ENCODE measurements around the gene PITPNB.

The PITPNB gene

GRCh38 chr22:27906241-27906640 is 12.8 kb downstream of the PITPNB start:
- H3K9ac ChIP-seq (ENCODE audit: insufficient read length, low read depth): no peak overlapping the region
- no peak for TF ChIP-seq YY1 (IDR thresholded peaks at IDR 0.05; ENCODE audit: insufficient read depth, insufficient read length)
- no peak for TF ChIP-seq SUZ12 (IDR thresholded peaks at IDR 0.05; ENCODE audit: extremely low read depth, insufficient read depth, insufficient read length)
- TF ChIP-seq ZNF274 (IDR thresholded peaks at IDR 0.05; ENCODE audit: low read depth, low read length): no peak
- H3K9me3 ChIP-seq (ENCODE audit: insufficient read depth, low read length): no peaks in the 10 kb centered on the region
- H3K36me3 ChIP-seq (ENCODE audit: insufficient read depth, insufficient read length, low read length): peaks cover 48% of the 10 kb centered on the region
- H3K27me3 ChIP-seq (ENCODE audit: insufficient read depth, insufficient read length): no peaks in the 10 kb centered on the region
- no peak overlapping the region for H3K4me3 ChIP-seq (ENCODE audit: insufficient read length, low read depth)
- DNase-seq (ENCODE audit: low read depth, low spot score): no peak
- H3K4me1 ChIP-seq (ENCODE audit: insufficient read depth, insufficient read length): no peaks in the 10 kb centered on the region

GRCh38 chr22:27905653-27906052 is 13.4 kb downstream of the PITPNB start:
- TF ChIP-seq YY1 (IDR thresholded peaks at IDR 0.05; ENCODE audit: insufficient read depth, insufficient read length) (no peak), ZNF274 (IDR thresholded peaks at IDR 0.05; ENCODE audit: low read depth, low read length) (no peak), SUZ12 (IDR thresholded peaks at IDR 0.05; ENCODE audit: extremely low read depth, insufficient read depth, insufficient read length) (no peak)
- Histone ChIP-seq H3K36me3 (ENCODE audit: insufficient read depth, insufficient read length, low read length) (peaks cover 48% of the 10 kb centered on the region), H3K4me1 (ENCODE audit: insufficient read depth, insufficient read length) (no peaks in the 10 kb centered on the region), H3K9ac (ENCODE audit: insufficient read length, low read depth) (no peak overlapping the region), H3K27me3 (ENCODE audit: insufficient read depth, insufficient read length) (no peaks in the 10 kb centered on the region), H3K9me3 (ENCODE audit: insufficient read depth, low read length) (no peaks in the 10 kb centered on the region), H3K4me3 (ENCODE audit: insufficient read length, low read depth) (no peak overlapping the region)
- DNase-seq (ENCODE audit: low read depth, low spot score): no peak

- no peak for DNase-seq (ENCODE audit: low read depth, low spot score)
- Histone ChIP-seq H3K9ac (ENCODE audit: insufficient read length, low read depth) (no peak overlapping the region), H3K36me3 (ENCODE audit: insufficient read depth, insufficient read length, low read length) (peaks cover 46% of the 10 kb centered on the region), H3K4me1 (ENCODE audit: insufficient read depth, insufficient read length) (no peaks in the 10 kb centered on the region), H3K27me3 (ENCODE audit: insufficient read depth, insufficient read length) (no peaks in the 10 kb centered on the region), H3K4me3 (ENCODE audit: insufficient read length, low read depth) (no peak overlapping the region), H3K9me3 (ENCODE audit: insufficient read depth, low read length) (no peaks in the 10 kb centered on the region)
- TF ChIP-seq ZNF274 (IDR thresholded peaks at IDR 0.05; ENCODE audit: low read depth, low read length): no peak
- TF ChIP-seq YY1 (IDR thresholded peaks at IDR 0.05; ENCODE audit: insufficient read depth, insufficient read length): no peak
- TF ChIP-seq SUZ12 (IDR thresholded peaks at IDR 0.05; ENCODE audit: extremely low read depth, insufficient read depth, insufficient read length): no peak
Measured at GRCh38 chr22:27903805-27904473, 15.1 kb downstream of the PITPNB start.

- Histone ChIP-seq H3K9me3 (ENCODE audit: insufficient read depth, low read length) (no peaks in the 10 kb centered on the region), H3K4me3 (ENCODE audit: insufficient read length, low read depth) (no peak overlapping the region), H3K36me3 (ENCODE audit: insufficient read depth, insufficient read length, low read length) (peaks cover 57% of the 10 kb centered on the region), H3K27me3 (ENCODE audit: insufficient read depth, insufficient read length) (no peaks in the 10 kb centered on the region), H3K4me1 (ENCODE audit: insufficient read depth, insufficient read length) (no peaks in the 10 kb centered on the region), H3K9ac (ENCODE audit: insufficient read length, low read depth) (no peak overlapping the region)
- no peak for TF ChIP-seq ZNF274 (IDR thresholded peaks at IDR 0.05; ENCODE audit: low read depth, low read length)
- TF ChIP-seq SUZ12 (IDR thresholded peaks at IDR 0.05; ENCODE audit: extremely low read depth, insufficient read depth, insufficient read length): no peak
- TF ChIP-seq YY1 (IDR thresholded peaks at IDR 0.05; ENCODE audit: insufficient read depth, insufficient read length): no peak
- DNase-seq (ENCODE audit: low read depth, low spot score): no peak
Measured at GRCh38 chr22:27900153-27900552, 18.9 kb downstream of the PITPNB start.

GRCh38 chr22:27896245-27896644 is 22.8 kb downstream of the PITPNB start:
- peaks cover 83% of the 10 kb centered on the region for H3K36me3 ChIP-seq (ENCODE audit: insufficient read depth, insufficient read length, low read length)
- H3K4me1 ChIP-seq (ENCODE audit: insufficient read depth, insufficient read length): no peaks in the 10 kb centered on the region
- no peaks in the 10 kb centered on the region for H3K27me3 ChIP-seq (ENCODE audit: insufficient read depth, insufficient read length)
- no peak for DNase-seq (ENCODE audit: low read depth, low spot score)
- H3K9me3 ChIP-seq (ENCODE audit: insufficient read depth, low read length): no peaks in the 10 kb centered on the region
- no peak overlapping the region for H3K4me3 ChIP-seq (ENCODE audit: insufficient read length, low read depth)
- no peak overlapping the region for H3K9ac ChIP-seq (ENCODE audit: insufficient read length, low read depth)
- no peak for TF ChIP-seq SUZ12 (IDR thresholded peaks at IDR 0.05; ENCODE audit: extremely low read depth, insufficient read depth, insufficient read length)
- no peak for TF ChIP-seq YY1 (IDR thresholded peaks at IDR 0.05; ENCODE audit: insufficient read depth, insufficient read length)
- no peak for TF ChIP-seq ZNF274 (IDR thresholded peaks at IDR 0.05; ENCODE audit: low read depth, low read length)

- Histone ChIP-seq H3K4me1 (ENCODE audit: insufficient read depth, insufficient read length) (no peaks in the 10 kb centered on the region), H3K27me3 (ENCODE audit: insufficient read depth, insufficient read length) (no peaks in the 10 kb centered on the region), H3K9me3 (ENCODE audit: insufficient read depth, low read length) (no peaks in the 10 kb centered on the region), H3K4me3 (ENCODE audit: insufficient read length, low read depth) (no peak overlapping the region), H3K9ac (ENCODE audit: insufficient read length, low read depth) (no peak overlapping the region), H3K36me3 (ENCODE audit: insufficient read depth, insufficient read length, low read length) (peaks cover 83% of the 10 kb centered on the region)
- TF ChIP-seq ZNF274 (IDR thresholded peaks at IDR 0.05; ENCODE audit: low read depth, low read length) (no peak), SUZ12 (IDR thresholded peaks at IDR 0.05; ENCODE audit: extremely low read depth, insufficient read depth, insufficient read length) (no peak), YY1 (IDR thresholded peaks at IDR 0.05; ENCODE audit: insufficient read depth, insufficient read length) (no peak)
- no peak for DNase-seq (ENCODE audit: low read depth, low spot score)
Measured at GRCh38 chr22:27895600-27895999, 23.5 kb downstream of the PITPNB start.

GRCh38 chr22:27892811-27893210 is 26.2 kb downstream of the PITPNB start:
- TF ChIP-seq YY1 (IDR thresholded peaks at IDR 0.05; ENCODE audit: insufficient read depth, insufficient read length) (no peak), ZNF274 (IDR thresholded peaks at IDR 0.05; ENCODE audit: low read depth, low read length) (no peak)
- DNase-seq (ENCODE audit: low read depth, low spot score): no peak
- Histone ChIP-seq H3K4me1 (ENCODE audit: insufficient read depth, insufficient read length) (no peaks in the 10 kb centered on the region), H3K4me3 (ENCODE audit: insufficient read length, low read depth) (no peak overlapping the region), H3K9ac (ENCODE audit: insufficient read length, low read depth) (no peak overlapping the region), H3K36me3 (ENCODE audit: insufficient read depth, insufficient read length, low read length) (peaks cover 85% of the 10 kb centered on the region), H3K9me3 (ENCODE audit: insufficient read depth, low read length) (no peaks in the 10 kb centered on the region), H3K27me3 (ENCODE audit: insufficient read depth, insufficient read length) (no peaks in the 10 kb centered on the region)

Data from NT2/D1 (cell line).